ENCODE data around the gene ZNF710. TPM values are rescaled to one million over a fixed set of nuclear protein-coding genes. Genes with fewer than 3 reads are reported as not detected.
A peak's percentile ranks its signal among the peaks of the same experiment; 100 is the strongest.

ZNF710 gene
- total RNA-seq, 2 experiments from 2014 or later, result 15.4 to 16.7 TPM

DNA sequence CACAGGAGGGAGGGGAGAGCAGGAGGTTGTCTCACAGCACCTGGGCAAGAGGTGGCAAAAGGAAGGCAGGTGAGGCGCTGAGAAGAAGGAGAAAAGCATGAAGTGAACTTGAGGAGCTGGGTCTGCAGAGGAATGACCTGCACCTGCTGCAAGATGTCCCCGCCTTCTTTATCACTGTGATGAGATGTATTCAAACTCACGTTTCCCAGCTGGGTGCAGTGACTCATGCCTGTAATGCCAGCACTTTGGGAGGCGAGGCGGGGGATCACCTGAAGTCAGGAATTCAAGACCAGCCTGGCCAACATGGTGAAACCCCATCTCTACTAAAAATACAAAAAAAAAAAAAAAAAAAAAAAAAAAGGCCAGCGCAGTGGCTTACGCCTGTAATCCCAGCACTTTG is 22.2 kb upstream of the ZNF710 start:
- POLR2A ChIA-PET, result no interaction called here
- Mint-ChIP-seq H3K27me3 (peaks cover 12% of the 10 kb centered on the region), H3K36me3 (peaks cover 1% of the 10 kb centered on the region), H3K27ac (no peak overlapping the region), H3K4me1 (peaks cover 2% of the 10 kb centered on the region), H3K9me3 (no peaks in the 10 kb centered on the region), H3K4me3 (no peak overlapping the region)
- no peak for DNase-seq
- no peak for ATAC-seq (ENCODE audit: low read depth)

GRCh38 chr15:89980896-89981295 is 20.2 kb upstream of the ZNF710 start:
- DNase-seq, result no peak
- Mint-ChIP-seq H3K4me1 (peaks cover 1% of the 10 kb centered on the region), H3K27me3 (peaks cover 24% of the 10 kb centered on the region), H3K36me3 (peaks cover 4% of the 10 kb centered on the region), H3K27ac (no peak overlapping the region), H3K4me3 (no peak overlapping the region), H3K9me3 (peaks cover 7% of the 10 kb centered on the region)
- POLR2A ChIA-PET, result no interaction called here
- ATAC-seq (ENCODE audit: low read depth), result no peak

DNA sequence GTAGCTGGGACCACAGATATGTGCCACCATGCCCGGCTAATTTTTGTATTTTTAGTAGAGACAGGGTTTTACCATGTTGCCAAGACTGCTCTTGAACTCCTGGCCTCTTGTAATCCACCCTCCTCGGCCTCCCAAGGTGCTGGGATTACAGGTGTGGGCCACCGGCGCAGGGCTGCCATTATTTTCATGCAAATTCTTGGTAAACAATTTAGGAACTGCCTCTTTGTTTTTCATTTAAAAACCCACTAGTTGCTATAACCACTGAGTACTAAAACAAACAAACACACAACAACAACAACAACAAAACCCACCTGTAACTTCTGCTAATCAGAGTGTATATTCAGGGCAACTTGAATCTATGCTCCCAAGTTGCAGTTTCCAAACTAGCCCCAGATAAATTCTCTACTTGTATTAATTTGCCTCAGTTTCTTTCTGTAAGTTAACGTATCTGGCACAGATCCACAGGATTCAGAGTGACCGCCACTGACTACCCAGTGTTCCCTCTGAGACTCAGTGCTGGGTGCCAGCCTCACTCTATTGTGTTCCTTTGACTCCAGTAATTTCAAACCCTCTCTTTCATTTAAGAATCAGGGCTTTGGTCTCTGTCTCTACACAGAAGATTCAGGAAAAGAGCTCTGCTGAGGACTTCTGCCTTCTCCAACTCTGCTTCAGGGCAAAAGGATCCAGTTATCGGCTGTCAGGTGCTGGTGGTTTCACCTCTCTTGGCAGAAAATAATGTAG is 18.6 kb upstream of the ZNF710 start:
- peaks cover 4% of the 10 kb centered on the region for H3K36me3 Mint-ChIP-seq
- no peak overlapping the region for H3K27ac Mint-ChIP-seq
- POLR2A ChIA-PET, result no interaction called here
- H3K9me3 Mint-ChIP-seq, result peaks cover 7% of the 10 kb centered on the region
- H3K4me3 Mint-ChIP-seq, result no peak overlapping the region
- ATAC-seq (ENCODE audit: low read depth), result no peak
- no peak for DNase-seq
- peaks cover 24% of the 10 kb centered on the region for H3K27me3 Mint-ChIP-seq
- no peaks in the 10 kb centered on the region for H3K4me1 Mint-ChIP-seq

DNA sequence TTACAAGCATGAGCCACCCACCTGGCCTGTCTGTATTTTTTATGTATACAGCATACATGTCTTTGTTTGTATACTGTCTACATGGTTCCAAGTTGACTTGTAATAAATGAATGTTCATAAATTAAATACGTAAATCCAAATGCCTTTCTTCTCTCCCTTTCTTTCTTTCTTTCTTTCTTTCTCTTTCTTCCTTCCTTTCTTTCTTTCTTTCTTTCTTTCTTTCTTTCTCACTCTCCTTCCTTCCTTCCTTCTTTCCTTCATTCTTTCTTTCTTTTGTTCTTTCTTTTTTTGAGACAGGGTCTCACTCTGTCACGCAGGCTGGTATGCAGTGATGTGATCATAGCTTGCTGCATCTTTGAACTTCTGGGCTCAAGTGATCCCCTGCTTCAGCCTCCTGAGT is 17.1 kb upstream of the ZNF710 start:
- Mint-ChIP-seq H3K4me3 (no peak overlapping the region), H3K9me3 (peaks cover 7% of the 10 kb centered on the region), H3K36me3 (peaks cover 3% of the 10 kb centered on the region), H3K27me3 (peaks cover 24% of the 10 kb centered on the region), H3K27ac (no peak overlapping the region), H3K4me1 (no peaks in the 10 kb centered on the region)
- no peak for ATAC-seq (ENCODE audit: low read depth)
- no peak for DNase-seq
- POLR2A ChIA-PET, result no interaction called here

DNA sequence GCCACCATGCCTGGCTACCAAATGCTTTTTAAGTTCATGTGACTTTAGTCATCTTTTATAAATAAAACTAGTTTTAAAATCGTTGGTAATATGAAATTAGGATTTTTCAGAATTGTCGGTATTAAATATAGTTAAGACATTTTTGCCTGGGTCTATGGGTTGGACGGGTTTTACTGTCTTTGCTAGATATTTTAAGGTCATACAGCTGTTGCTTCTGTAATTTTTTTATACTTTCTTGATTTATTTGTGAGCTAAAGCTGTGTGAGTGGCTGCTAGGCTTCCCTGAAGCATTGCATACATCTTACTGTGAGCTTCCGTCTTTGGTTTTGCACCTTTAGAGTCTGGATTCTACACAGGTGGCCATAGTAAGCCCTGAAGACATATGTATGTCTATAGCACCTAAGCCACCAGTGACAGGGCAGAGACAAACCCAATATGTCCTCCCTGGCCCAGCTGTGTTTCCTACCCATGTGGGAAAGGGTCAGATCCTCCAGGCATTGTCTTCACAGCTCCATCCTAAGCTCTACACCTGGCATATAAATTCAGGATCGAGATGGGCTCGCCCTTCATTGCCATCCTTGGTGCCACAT is 16.6 kb upstream of the ZNF710 start:
- POLR2A ChIA-PET, result no interaction called here

DNA sequence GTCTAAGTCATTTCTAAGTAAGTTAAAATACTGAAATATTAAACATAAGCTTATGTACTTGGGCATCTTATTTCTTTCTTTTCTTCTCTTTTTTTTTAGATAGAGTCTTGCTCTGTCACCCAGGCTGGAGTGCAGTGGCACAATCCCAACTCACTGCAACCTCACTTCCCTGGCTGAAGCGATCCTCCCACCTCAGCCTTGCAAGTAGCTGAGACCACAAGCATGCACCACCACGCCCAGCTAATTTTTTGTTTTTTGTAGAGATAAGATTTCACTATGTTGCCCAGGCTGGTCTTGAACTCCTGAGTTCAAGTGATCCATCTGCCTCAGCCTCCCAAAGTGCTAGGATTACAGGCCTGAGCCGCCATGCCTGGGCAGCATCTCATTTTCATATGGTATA is 16.0 kb upstream of the ZNF710 start:
- H3K9me3 Mint-ChIP-seq, result peaks cover 7% of the 10 kb centered on the region
- peaks cover 24% of the 10 kb centered on the region for H3K27me3 Mint-ChIP-seq
- DNase-seq (no peak), ATAC-seq (ENCODE audit: low read depth) (no peak)
- POLR2A ChIA-PET, result no interaction called here
- no peak overlapping the region for H3K4me3 Mint-ChIP-seq
- no peaks in the 10 kb centered on the region for H3K4me1 Mint-ChIP-seq
- H3K36me3 Mint-ChIP-seq, result peaks cover 3% of the 10 kb centered on the region
- H3K27ac Mint-ChIP-seq, result no peak overlapping the region

More for the DNA sequence above, 16.6 kb upstream of the ZNF710 start:
- ATAC-seq (ENCODE audit: low read depth) (no peak), DNase-seq (no peak)
- Mint-ChIP-seq H3K36me3 (peaks cover 3% of the 10 kb centered on the region), H3K27me3 (peaks cover 24% of the 10 kb centered on the region), H3K9me3 (peaks cover 7% of the 10 kb centered on the region), H3K4me1 (no peaks in the 10 kb centered on the region), H3K4me3 (no peak overlapping the region), H3K27ac (no peak overlapping the region)

GRCh38 chr15:89991312-89991711 is 9.8 kb upstream of the ZNF710 start:
- no peak for ATAC-seq (ENCODE audit: low read depth)
- Mint-ChIP-seq H3K9me3 (no peaks in the 10 kb centered on the region), H3K4me1 (peaks cover 2% of the 10 kb centered on the region), H3K4me3 (no peak overlapping the region), H3K36me3 (no peaks in the 10 kb centered on the region), H3K27me3 (peaks cover 12% of the 10 kb centered on the region), H3K27ac (no peak overlapping the region)
- POLR2A ChIA-PET, result no interaction called here
- no peak for DNase-seq

DNA sequence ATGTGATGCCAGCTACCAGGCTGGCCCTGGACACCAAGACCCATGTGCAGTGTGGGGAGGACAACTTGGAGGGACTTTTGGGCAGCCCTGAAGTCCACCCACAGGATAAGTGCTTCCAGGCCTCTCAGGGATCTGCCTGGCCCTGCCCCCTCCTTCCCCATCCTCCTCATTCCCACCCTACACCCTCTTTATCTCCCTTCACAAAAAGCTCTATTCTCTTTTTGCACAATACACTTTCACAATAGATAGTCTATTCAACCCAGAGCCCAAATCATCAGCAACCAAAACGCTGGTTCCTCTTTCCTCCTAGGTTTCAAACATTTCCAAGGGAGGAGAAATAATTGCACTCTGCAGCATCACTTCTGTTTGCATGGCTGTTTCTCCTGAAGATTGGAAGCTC is 7.8 kb upstream of the ZNF710 start:
- ATAC-seq (ENCODE audit: low read depth) (no peak), DNase-seq (no peak)
- H3K9me3 Mint-ChIP-seq, result no peaks in the 10 kb centered on the region
- POLR2A ChIA-PET, result no interaction called here
- H3K27me3 Mint-ChIP-seq, result peaks cover 14% of the 10 kb centered on the region
- H3K4me3 Mint-ChIP-seq, result no peak overlapping the region
- H3K36me3 Mint-ChIP-seq, result no peaks in the 10 kb centered on the region
- no peak overlapping the region for H3K27ac Mint-ChIP-seq
- peaks cover 2% of the 10 kb centered on the region for H3K4me1 Mint-ChIP-seq

GRCh38 chr15:89997079-89997478 is 4.0 kb upstream of the ZNF710 start:
- ATAC-seq (ENCODE audit: low read depth), result no peak
- no peaks in the 10 kb centered on the region for H3K9me3 Mint-ChIP-seq
- H3K27ac Mint-ChIP-seq, result no peak overlapping the region
- peaks cover 3% of the 10 kb centered on the region for H3K36me3 Mint-ChIP-seq
- DNase-seq, result no peak
- peaks cover 14% of the 10 kb centered on the region for H3K27me3 Mint-ChIP-seq
- POLR2A ChIA-PET, result interaction anchor here (0.6 kb wide), 1 partner anchor 325 kb away, joined by 3 read pairs; no protein-coding TSS in a partner anchor
- H3K4me1 Mint-ChIP-seq, result peaks cover 16% of the 10 kb centered on the region
- no peak overlapping the region for H3K4me3 Mint-ChIP-seq

DNA sequence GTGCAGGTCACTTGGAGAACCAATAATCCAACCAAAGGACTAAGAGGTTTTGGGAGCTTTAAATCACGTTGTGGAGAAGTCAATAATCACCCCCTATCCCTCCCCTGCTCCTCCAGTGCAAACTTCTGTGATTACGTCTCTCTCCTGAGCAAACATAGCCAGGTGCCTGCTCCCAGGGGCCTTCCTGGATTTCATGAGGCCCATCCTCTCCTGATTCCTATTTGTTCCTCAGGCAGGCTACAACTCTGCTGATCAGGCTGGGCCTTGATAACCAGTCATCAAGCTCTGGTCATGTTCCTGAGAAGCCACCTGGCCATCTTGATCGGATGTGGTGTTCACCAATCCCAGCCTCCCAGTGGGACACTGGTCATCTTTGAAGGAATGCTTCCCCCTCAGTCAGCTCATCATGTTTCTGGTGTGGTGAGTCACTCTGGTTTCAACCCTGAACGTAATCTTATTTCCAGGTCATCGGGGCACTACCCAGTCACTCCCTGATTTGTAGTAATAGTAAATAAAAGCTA is 2.9 kb upstream of the ZNF710 start:
- ATAC-seq (ENCODE audit: low read depth), result no peak
- Mint-ChIP-seq H3K27ac (no peak overlapping the region), H3K4me3 (no peak overlapping the region), H3K36me3 (peaks cover 3% of the 10 kb centered on the region), H3K9me3 (no peaks in the 10 kb centered on the region), H3K27me3 (peaks cover 12% of the 10 kb centered on the region), H3K4me1 (peaks cover 19% of the 10 kb centered on the region)
- no peak for DNase-seq
- POLR2A ChIA-PET, result no interaction called here

DNA sequence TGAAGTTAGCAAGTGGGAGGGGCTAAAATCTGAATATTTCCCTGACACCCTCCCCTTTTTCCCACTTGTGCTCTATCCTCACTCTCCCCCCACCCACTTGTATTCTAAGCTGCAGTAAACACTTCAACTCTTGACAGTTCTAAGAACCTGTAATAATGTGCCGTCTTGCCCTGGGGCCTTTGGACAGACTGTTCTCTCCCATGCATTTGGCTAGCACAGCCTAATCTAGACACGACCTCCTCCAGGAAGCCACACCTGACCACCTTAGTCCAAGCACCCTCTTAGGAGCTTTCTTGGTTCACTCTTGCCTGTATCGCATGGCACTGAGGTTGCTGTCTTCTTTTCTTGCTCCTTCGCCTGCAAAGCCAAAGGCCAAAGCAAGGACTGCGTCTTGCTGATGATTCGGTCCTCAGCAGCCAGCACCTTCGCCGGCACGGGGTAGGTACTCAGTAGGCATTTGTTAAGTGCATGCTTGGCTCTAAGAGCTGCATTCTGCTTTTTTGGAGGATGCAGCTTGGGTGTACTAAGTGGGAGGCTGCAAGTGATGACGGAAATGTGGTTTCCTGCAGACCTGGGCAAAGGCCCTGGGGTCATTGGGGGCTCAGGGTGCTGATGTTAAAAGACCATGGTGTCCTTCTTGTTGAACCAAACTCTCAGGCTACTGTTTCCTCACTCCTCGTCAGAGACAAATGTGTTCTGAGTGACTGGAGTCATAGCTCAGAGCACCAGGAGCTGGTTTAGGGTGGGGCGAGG is 2.0 kb upstream of the ZNF710 start:
- no peaks in the 10 kb centered on the region for H3K9me3 Mint-ChIP-seq
- peaks cover 20% of the 10 kb centered on the region for H3K4me1 Mint-ChIP-seq
- no peak for ATAC-seq (ENCODE audit: low read depth)
- H3K27me3 Mint-ChIP-seq, result peaks cover 12% of the 10 kb centered on the region
- H3K36me3 Mint-ChIP-seq, result peaks cover 3% of the 10 kb centered on the region
- H3K4me3 Mint-ChIP-seq, result peak overlapping the region; percentile 40
- POLR2A ChIA-PET, result interaction anchor here (0.6 kb wide), 2 partner anchors 16 to 33 kb away, joined by 3 read pairs; no protein-coding TSS in a partner anchor
- no peak for DNase-seq
- H3K27ac Mint-ChIP-seq, result peak overlapping the region; percentile 56

- Mint-ChIP-seq H3K27ac (peak overlapping the region; percentile 56), H3K4me3 (peak overlapping the region; percentile 40)
- POLR2A ChIA-PET, result interaction anchor here (0.6 kb wide), 1 partner anchor 34 kb away, joined by 3 read pairs; no protein-coding TSS in a partner anchor
These were observed 1.4 kb upstream of the ZNF710 start for GRCh38 chr15:89999676-90000185.

More at GRCh38 chr15:89999676-90000185, 1.4 kb upstream of the ZNF710 start:
- DNase-seq (no peak), ATAC-seq (ENCODE audit: low read depth) (no peak)
- Mint-ChIP-seq H3K36me3 (peaks cover 4% of the 10 kb centered on the region), H3K4me1 (peaks cover 21% of the 10 kb centered on the region), H3K27me3 (peaks cover 10% of the 10 kb centered on the region), H3K9me3 (no peaks in the 10 kb centered on the region)
